Natural killer cell (primary cell): ENCODE measurements around the gene STK32C. TPM values are rescaled to one million over a fixed set of nuclear protein-coding genes. Genes with fewer than 3 reads are reported as not detected.
A peak's percentile ranks its signal among the peaks of the same experiment; 100 is the strongest.

ENCODE experiments used
- ATAC-seq, 3 donors: fragments of 150-1000 bp in 2 of 3; fragments of 200-7000 bp in 1 of 3; cut with Tn5 transposase; 1 replicate in 1 of 3; 2 replicates in 2 of 3; pipeline ENCODE4 v1.10.0; 2021; ENCODE audit warnings: mild to moderate bottlenecking in 2 of 3, moderate library complexity in 2 of 3
- DNase-seq, 2 donors: peaks; one replicate each; pipeline versions ENCODE4 v3.0.0 to v3.0.0-alpha.2; 2013 to 2021; ENCODE audit warnings: mixed read lengths in 1 of 2
- H3K27ac ChIP-seq: one replicate; pipeline ENCODE4 v1.5.1; 2013; ENCODE audit warnings: mild to moderate bottlenecking, low read length
- H3K27me3 ChIP-seq: one replicate; pipeline ENCODE4 v1.6.1; 2013; ENCODE audit warnings: low read length; ENCODE audit not compliant: control insufficient read depth, insufficient read depth
- H3K36me3 ChIP-seq: one replicate; pipeline ENCODE4 v1.6.1; 2013; ENCODE audit warnings: low read length; ENCODE audit not compliant: control insufficient read depth, insufficient read depth
- H3K4me1 ChIP-seq: one replicate; pipeline ENCODE4 v1.6.1; 2013; ENCODE audit warnings: low read length; ENCODE audit not compliant: control insufficient read depth, insufficient read depth
- H3K4me3 ChIP-seq: one replicate; pipeline ENCODE4 v1.5.1; 2013; ENCODE audit warnings: low read length
- H3K9me3 ChIP-seq: one replicate; pipeline ENCODE4 v1.6.1; 2013; ENCODE audit warnings: low read length; ENCODE audit not compliant: control insufficient read depth, insufficient read depth
- H3K27ac Mint-ChIP-seq, 2 donors: one replicate each; pipeline ENCODE4 v1.8.0; 2022; ENCODE audit warnings: mild to moderate bottlenecking in 2 of 2, mixed read lengths in 2 of 2, moderate library complexity in 1 of 2
- H3K27me3 Mint-ChIP-seq, 2 donors: one replicate each; pipeline ENCODE4 v1.8.0; 2022; ENCODE audit warnings: low read depth in 2 of 2, mixed read lengths in 2 of 2
- H3K36me3 Mint-ChIP-seq: one replicate; pipeline ENCODE4 v1.8.0; 2022; ENCODE audit warnings: mixed read lengths
- H3K4me1 Mint-ChIP-seq, 2 donors: one replicate each; pipeline ENCODE4 v1.8.0; 2022; ENCODE audit warnings: mixed read lengths in 2 of 2
- H3K4me3 Mint-ChIP-seq: one replicate; pipeline ENCODE4 v1.8.0; 2022; ENCODE audit warnings: mild to moderate bottlenecking, moderate library complexity, mixed read lengths
- H3K9me3 Mint-ChIP-seq, 2 donors: one replicate each; pipeline ENCODE4 v1.8.0; 2022; ENCODE audit warnings: mixed read lengths in 2 of 2
- WGBS: methylation state at CpG from one replicate; pipeline ENCODE4 v1.1.7; 2013; ENCODE audit warnings: missing lambda C conversion rate; ENCODE audit not compliant: insufficient coverage; 5-methylcytosine and 5-hydroxymethylcytosine counted together
- intact Hi-C: fragments of 100-400 bp; cut with micrococcal nuclease; formaldehyde crosslinking; loops from one replicate; pipeline ENCODE4 v1.14.2; 2022
- total RNA-seq, 4 donors: library from RNA; stranded (reverse); fragments of 120-200 nt in 1 of 4; gene quantifications; one replicate each; pipeline versions ENCODE4 v1.2.3 to v1.2.4, GENCODE V29; 2013 to 2022
- TF ChIP-seq, protein P1 (sequence below): fragments of 200-600 bp; IDR thresholded peaks from one replicate; pipeline ENCODE4 v1.8.0; 2022; ENCODE audit warnings: antibody characterized with exemption

Gene STK32C
- total RNA-seq, 3 donors from 2014 or later (not counting 1 experiment from before 2014, with no cell fraction given), result 12.7 to 22.1 (median 17.9) TPM

DNA sequence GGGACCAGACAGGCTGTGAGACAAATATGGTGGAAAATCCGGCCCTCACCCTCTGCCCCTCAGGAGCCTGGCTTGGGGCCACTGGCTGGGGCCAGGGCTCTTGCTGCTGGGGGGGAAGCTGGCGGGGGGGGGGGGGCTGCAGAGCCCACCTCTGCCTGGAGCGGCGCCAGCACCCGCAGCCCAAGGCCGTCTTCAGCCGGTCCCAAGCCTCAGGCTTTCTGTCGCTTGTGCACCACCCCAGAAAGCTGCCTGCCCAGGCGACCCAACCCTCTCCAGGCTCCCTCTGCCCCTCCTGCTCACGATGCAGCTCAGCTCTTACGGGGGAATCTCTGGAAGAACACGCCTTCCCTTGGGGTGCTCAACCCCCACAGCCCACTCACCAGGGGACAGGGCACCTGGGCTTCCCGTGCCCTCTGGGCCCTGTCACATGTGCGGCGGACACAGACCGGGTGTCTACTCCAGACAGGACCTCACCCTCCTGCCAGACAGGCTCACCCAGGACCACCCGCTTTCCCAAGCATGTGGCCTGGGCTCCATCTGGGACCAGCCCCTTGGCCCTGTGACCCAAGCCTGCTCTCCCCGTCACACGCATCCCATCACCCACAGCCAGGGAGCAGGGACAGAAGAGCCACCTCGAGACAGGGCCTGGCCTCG lies 77.1 kb downstream of the STK32C start:
- TF ChIP-seq, protein P1, sequence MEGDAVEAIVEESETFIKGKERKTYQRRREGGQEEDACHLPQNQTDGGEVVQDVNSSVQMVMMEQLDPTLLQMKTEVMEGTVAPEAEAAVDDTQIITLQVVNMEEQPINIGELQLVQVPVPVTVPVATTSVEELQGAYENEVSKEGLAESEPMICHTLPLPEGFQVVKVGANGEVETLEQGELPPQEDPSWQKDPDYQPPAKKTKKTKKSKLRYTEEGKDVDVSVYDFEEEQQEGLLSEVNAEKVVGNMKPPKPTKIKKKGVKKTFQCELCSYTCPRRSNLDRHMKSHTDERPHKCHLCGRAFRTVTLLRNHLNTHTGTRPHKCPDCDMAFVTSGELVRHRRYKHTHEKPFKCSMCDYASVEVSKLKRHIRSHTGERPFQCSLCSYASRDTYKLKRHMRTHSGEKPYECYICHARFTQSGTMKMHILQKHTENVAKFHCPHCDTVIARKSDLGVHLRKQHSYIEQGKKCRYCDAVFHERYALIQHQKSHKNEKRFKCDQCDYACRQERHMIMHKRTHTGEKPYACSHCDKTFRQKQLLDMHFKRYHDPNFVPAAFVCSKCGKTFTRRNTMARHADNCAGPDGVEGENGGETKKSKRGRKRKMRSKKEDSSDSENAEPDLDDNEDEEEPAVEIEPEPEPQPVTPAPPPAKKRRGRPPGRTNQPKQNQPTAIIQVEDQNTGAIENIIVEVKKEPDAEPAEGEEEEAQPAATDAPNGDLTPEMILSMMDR, result no peak
- H3K4me1 Mint-ChIP-seq, result peaks cover 23 to 46% of the 10 kb centered on the region in 2 donors
- WGBS, result 75% methylated on average over 21 of the region's 21 CpGs
- H3K27ac Mint-ChIP-seq, result peak overlapping the region; percentile 75 to 90
- ATAC-seq (peak; percentile 6 to 32 (median 11)), DNase-seq (no peak)
- H3K27ac ChIP-seq, result peak overlapping the region; percentile 74
- H3K27me3 Mint-ChIP-seq, result no peaks in the 10 kb centered on the region
- H3K4me1 ChIP-seq, result peaks cover 54% of the 10 kb centered on the region
- H3K4me3 ChIP-seq, result peak overlapping the region; percentile 38
- no peaks in the 10 kb centered on the region for H3K36me3 ChIP-seq
- no peaks in the 10 kb centered on the region for H3K27me3 ChIP-seq
- H3K9me3 ChIP-seq, result no peaks in the 10 kb centered on the region
- intact Hi-C loops, result no loop called here
- H3K36me3 Mint-ChIP-seq, result no peaks in the 10 kb centered on the region
- H3K9me3 Mint-ChIP-seq, result peaks cover 0 to 3% of the 10 kb centered on the region in 2 donors
- peak overlapping the region; percentile 90 for H3K4me3 Mint-ChIP-seq

DNA sequence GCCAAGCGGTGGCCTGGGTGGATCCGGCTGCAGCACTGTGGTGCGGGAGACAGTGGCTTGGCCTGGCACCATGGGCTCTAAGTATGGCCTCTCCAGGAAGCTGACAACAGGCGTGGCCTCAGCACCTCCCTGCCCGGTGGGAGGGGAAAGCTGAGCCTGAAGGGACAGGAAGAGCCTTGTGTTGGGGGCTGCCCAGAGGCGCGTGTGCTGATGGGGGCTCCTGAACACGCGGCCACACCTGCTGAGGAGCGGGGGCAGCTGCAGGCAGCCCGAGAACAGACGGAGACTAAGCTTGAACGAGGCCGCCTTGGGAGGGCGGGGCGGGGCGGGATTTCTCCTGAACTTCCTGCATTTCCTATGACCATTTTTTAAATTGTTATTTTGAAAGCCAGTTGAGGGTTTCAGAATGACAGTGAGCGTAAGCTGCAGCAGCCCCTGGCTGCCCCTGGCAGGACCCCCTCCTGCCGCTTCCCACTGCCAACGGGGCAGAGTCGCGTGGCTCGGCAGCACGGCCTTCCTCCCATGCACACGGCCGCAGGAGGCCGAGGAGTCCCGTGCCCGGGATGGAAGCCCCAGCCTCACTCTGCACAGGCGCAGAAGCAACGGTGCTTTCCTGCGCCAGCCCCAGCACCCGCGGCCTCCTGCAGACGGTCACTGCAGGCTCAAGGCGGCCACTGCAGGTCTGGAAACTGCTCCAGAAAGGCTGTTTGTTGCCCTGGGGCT lies 77.8 kb downstream of the STK32C start:
- peak overlapping the region; percentile 38 for H3K4me3 ChIP-seq
- H3K36me3 Mint-ChIP-seq, result no peaks in the 10 kb centered on the region
- peak overlapping the region; percentile 74 for H3K27ac ChIP-seq
- WGBS, result 42% methylated on average over 36 of the region's 36 CpGs
- intact Hi-C loops, result loop anchor here (10.0 kb wide), 1 partner anchor 225 kb away; no protein-coding TSS in a partner anchor
- TF ChIP-seq, protein P1, result no peak
- H3K27ac Mint-ChIP-seq, result peak overlapping the region; percentile 84 to 90
- H3K4me1 Mint-ChIP-seq, result peaks cover 23 to 46% of the 10 kb centered on the region in 2 donors
- ATAC-seq, result peak; percentile 58 to 76 (median 74)
- peaks cover 57% of the 10 kb centered on the region for H3K4me1 ChIP-seq
- H3K9me3 Mint-ChIP-seq, result peaks cover 0 to 3% of the 10 kb centered on the region in 2 donors
- peak in 1 of 2 donors; percentile 53 for DNase-seq
- no peaks in the 10 kb centered on the region for H3K9me3 ChIP-seq
- peak overlapping the region; percentile 90 for H3K4me3 Mint-ChIP-seq
- H3K27me3 ChIP-seq, result no peaks in the 10 kb centered on the region
- no peaks in the 10 kb centered on the region for H3K27me3 Mint-ChIP-seq
- no peaks in the 10 kb centered on the region for H3K36me3 ChIP-seq

DNA sequence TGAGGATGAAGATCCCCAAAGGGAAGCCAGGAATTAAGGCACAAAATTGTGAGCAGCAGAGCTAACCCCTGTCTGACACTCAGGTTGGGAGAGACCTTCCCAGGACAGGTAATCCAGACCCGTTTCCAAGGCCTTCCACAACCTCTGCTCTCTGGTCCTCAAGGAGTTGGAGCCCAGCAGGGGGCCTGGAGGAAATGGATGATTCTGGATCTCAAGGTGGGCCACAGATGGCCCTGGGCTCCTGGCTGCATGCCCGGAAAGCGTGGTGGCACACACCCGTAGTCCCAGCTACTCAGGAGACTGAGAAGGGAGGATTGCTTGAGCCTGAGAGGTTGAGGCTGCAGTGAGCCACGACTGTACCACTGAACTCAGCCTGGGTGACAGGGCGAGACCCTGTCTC lies 78.7 kb downstream of the STK32C start:
- intact Hi-C loops, result loop anchor here (10.0 kb wide), 1 partner anchor 226 kb away; no protein-coding TSS in a partner anchor
- Histone ChIP-seq H3K4me1 (peaks cover 62% of the 10 kb centered on the region), H3K36me3 (no peaks in the 10 kb centered on the region), H3K27me3 (no peaks in the 10 kb centered on the region), H3K4me3 (no peak overlapping the region), H3K9me3 (no peaks in the 10 kb centered on the region), H3K27ac (no peak overlapping the region)
- Mint-ChIP-seq H3K4me1 (peaks cover 23 to 46% of the 10 kb centered on the region in 2 donors), H3K9me3 (peaks cover 0 to 3% of the 10 kb centered on the region in 2 donors), H3K4me3 (peak overlapping the region; percentile 70), H3K27ac (peak overlapping the region; percentile 84 to 90), H3K36me3 (no peaks in the 10 kb centered on the region), H3K27me3 (no peaks in the 10 kb centered on the region)
- WGBS, result 83% methylated on average over 6 of the region's 6 CpGs
- DNase-seq (no peak), ATAC-seq (no peak)
- TF ChIP-seq, protein P1, result no peak
